Right lobe of liver (tissue), 4 donors: ENCODE results near the gene ZNF710.

Source experiments
- CTCF ChIP-seq, 4 donors: fragments of 200-600 bp in 3 of 4; fragments of 450-650 bp in 1 of 4; IDR thresholded peaks; one replicate each; pipeline versions ENCODE4 v1.5.1 to v1.8.0; 2016 to 2022; ENCODE audit warnings: antibody characterized with exemption in 4 of 4, mild to moderate bottlenecking in 2 of 4
- POLR2A ChIP-seq: fragments of 450-650 bp; IDR thresholded peaks from one replicate; pipeline ENCODE4 v1.6.1; 2017; ENCODE audit warnings: antibody characterized with exemption, mild to moderate bottlenecking
- donor health status: DM: no; HTN: no; CAD: no.
- donor health status: DM: no; HTN: no; CAD: no.
- donor health status: DM: no; HTN: yes; CAD: no.

GRCh38 chr15:90036343-90036742 is 35.2 kb downstream of the ZNF710 start:
- TF ChIP-seq POLR2A = no peak
- TF ChIP-seq CTCF (IDR thresholded peaks at IDR 0.05) = no peak
